ENCODE results near the gene LY6G5B.
A peak's percentile ranks its signal among the peaks of the same experiment; 100 is the strongest.

LY6G5B gene

DNA sequence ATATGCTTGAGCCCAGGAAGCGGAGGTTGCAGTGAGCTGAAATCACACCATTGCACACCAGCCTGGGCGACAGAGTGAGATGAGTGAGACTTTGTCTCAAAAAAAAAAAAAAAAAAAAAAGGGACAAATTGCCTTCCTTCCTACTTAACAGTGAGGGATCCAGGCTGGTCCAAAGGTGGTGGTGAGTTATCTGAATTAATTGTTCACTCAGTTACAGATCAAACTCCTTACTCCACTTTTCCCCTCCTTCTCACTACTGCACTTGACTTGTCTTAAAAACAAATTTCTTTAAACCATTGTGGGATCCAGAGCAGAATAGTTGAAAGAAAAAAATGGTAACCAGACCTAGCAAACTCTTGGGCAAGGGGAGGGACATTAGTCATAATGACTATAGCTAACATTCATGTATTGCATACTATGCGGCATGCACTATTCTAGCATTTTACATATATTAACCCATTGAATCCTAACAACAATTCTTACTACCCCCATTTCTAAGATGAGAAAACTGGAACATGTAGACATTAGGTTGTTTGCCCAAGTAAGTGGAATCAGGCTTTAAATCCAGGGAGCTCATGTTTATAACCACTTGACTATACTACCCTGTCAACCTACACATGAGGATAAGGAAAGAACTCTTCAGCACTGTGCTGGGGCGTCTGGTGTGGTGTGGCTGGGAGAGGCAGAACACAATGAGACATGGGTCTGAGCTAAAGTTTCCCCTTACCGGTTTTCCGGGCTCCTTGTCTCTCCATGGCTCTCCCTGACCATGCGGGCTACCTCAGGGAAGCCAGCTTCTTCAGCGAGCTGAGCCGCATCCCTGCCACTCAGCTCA is 6.4 kb upstream of the LY6G5B start:
- DNase-seq (ENCODE audit: low spot score): no peak

DNA sequence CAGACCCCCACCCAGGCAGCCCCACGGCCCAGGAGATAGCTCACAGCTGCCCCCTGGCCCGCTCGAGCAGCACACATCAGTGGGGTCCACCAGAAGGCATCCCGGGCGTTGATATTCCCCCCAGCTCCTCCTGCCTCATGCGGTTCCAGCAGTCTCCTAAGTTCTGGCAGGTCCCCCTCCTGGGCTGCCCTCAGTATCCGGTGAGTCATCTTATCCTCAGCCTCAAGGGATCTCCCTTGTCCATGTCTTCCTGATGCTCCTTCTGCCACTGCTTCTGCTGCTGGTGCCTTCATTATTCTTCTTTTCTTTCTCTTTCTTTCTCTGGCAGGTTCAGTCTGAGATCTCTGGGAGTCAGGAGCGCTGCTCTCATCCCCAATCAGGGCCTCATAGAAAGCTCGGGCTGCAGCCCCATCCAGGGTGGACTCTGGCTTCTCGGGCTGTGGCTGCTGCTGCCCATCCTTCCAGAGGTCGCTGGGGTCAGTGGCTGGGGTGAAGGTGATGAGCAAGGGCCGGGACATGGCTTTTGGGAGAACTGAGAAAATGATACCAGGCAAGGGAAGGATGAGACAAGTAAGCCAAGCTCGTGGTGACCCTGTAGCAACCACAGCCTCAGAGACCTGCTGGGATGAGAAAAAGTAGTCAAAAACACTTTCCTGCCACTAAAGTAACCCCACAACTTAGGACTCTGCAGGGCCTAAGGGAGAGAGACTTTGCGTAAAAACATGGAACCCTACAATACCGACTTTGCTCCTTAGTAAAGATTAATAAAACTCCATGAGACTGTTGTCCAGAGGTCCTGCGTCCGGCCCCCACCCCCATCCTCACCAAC is 5.6 kb upstream of the LY6G5B start:
- no peak for DNase-seq (ENCODE audit: low spot score)

DNA sequence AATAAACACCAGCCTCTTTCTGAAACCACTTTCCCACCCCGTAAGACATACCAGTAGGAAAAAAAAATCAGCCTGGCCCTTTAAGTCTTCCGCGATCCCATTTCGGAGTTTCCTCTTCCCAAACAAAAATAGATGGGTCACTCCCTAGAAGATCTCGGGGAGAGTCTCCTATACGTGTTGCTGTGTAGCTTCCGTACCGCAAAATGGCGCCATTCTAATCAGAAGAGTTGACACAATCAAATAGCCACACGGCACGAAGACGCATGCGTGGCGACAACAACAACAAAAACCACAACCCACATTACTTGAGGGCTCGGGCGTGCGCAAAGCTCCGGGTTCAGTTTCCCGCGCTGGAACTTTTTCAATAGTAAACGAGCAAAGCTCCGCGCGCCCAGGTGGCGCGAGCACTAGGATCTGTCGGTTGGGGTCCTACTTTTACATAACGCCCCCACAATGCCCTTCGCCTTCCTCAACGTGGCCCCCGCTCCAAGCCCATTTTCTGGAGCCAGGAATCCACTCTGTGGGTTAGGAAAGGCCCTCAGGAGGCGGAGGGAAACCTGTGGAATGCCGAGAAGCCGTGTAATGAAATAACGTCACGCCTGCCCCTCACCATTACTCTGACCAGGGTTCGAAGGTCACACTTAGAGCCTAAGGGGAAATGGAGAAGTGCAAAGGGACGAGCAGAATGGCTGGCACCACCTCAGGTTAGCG is 4.8 kb upstream of the LY6G5B start, which contains the start of gene GPANK1:
TSS of gene GPANK1 (minus strand) at position 208 of the 711 bp plus-strand sequence. CDS start 519 bp downstream, outside the sequence.
- DNase-seq (ENCODE audit: low spot score): peak; percentile 91

DNA sequence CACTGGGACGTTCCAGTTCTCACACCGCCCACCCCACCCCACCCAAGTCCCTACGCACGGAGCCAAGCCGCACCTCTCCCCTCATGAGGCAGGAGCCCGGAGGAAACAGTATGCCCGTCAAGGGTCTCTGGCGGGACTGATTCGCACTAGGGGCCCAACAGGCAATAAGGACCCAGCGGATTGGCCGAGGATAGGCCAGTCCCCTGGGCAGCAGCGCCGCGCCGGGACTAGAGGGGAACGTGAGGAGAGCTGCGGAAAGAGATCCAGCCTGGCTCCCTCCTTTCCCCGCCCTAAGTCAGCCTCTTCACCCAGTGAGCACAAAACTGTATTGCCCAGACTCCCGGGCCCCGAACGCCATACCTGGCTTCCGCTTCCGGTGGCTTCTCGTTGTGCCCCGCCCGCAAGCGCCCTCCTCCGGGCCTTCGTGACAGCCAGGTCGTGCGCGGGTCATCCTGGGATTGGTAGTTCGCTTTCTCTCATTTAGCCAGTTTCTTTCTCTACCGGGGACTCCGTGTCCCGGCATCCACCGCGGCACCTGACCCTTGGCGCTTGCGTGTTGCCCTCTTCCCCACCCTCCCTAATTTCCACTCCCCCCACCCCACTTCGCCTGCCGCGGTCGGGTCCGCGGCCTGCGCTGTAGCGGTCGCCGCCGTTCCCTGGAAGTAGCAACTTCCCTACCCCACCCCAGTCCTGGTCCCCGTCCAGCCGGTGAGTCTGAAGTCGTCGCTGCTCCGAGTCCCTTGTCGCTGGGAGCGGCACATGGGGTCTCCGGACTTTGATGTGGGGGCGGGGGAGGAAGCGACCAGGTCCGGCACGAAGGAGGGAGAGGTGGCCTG is 4.1 kb upstream of the LY6G5B start, which contains the start of gene CSNK2B:
TSS of gene CSNK2B (plus strand) at position 580 of the 836 bp plus-strand sequence. CDS start 752 bp downstream, outside the sequence.
- DNase-seq (ENCODE audit: low spot score): peak; percentile 97

DNA sequence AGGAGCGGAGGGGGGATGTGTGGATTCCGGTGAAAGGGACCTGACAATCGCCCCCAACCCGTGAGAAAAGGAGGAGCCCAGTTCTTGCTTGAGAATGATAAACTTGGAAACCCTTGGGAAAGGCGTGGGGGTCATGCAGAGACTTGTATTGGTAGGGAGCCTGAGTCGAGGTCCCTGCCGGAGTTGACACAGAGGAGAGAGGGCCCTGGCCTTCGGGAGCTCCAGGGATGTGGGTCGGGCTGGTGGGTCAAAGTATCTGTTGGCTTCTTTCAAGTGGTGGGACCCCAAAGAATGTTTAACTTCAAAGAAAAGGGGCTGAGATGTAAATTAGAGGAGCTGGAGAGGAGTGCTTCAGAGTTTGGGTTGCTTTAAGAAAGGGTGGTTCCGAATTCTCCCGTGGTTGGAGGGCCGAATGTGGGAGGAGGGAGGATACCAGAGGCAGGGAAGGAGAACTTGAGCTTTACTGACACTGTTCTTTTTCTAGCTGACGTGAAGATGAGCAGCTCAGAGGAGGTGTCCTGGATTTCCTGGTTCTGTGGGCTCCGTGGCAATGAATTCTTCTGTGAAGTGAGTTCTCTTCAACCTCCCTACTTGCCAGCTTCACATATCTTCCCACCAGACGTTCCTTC is 3.3 kb upstream of the LY6G5B start:
- DNase-seq (ENCODE audit: low spot score): no peak

DNA sequence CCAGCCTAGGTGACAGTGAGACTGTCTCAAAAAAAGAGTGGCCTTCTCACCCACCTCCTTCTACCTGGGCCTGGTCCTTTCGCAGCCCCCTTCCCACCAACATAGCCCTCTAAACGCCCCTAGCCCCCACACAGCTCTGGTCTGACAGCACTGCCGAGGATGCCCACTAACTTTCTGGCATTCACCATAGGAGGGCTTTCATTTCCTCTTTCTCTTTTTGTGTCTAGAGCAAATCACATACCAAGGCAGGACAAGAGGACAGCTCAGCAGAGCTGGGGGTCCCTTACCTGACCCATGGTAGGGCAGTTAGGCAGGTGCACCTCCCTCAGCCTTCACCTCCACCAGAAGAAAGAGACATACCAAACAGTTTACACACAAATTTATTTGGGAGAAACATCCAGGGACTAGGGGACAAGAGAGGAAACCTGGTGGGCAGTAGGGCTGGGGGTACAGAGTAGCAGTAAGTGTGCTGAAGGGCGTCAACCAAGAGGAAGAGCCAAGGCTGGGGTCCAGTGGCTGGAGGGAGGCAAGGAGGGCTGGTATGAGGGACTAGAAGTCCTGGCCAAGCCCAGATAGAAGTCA is 6.6 kb downstream of the LY6G5B start:
- no peak for DNase-seq (ENCODE audit: low spot score)

DNA sequence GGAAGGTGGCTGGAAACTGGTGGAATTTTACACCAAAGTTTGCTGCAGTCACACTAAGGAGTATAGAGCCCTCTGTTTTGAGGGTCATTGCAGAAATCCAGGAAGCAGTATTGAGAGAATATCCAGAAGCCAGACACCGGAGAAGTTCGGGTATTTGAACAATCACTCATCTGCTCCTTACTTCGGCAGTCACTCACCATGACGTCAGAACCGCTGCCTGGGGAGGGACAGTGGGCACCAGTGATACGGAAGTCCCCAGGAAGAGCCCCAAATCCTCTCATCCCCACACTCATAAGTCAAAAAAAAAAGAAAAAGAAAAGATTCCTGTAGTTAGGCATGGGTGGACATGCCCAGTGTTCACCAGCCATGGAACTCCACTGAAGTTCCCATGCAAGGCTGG is 7.1 kb downstream of the LY6G5B start:
- no peak for DNase-seq (ENCODE audit: low spot score)

DNA sequence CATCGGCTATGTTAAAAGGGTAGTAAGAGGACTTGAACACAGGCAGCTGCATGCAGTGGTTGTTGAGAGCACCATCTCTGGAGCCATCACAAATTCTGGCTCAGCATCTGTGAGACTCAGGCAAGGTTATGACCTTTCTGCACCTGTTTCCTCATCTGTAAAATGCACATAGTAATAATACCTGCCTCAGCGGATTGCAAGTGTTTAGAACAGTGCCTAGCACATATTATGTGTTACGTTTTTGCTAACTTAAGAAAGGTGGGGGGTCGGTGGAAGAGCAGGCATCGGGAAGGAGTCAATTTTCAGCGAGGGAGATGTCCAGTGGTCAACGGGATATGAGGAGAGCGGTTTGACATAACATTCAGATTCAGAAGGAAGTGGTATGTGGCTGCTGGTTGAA is 8.2 kb downstream of the LY6G5B start:
- no peak for DNase-seq (ENCODE audit: low spot score)

DNA sequence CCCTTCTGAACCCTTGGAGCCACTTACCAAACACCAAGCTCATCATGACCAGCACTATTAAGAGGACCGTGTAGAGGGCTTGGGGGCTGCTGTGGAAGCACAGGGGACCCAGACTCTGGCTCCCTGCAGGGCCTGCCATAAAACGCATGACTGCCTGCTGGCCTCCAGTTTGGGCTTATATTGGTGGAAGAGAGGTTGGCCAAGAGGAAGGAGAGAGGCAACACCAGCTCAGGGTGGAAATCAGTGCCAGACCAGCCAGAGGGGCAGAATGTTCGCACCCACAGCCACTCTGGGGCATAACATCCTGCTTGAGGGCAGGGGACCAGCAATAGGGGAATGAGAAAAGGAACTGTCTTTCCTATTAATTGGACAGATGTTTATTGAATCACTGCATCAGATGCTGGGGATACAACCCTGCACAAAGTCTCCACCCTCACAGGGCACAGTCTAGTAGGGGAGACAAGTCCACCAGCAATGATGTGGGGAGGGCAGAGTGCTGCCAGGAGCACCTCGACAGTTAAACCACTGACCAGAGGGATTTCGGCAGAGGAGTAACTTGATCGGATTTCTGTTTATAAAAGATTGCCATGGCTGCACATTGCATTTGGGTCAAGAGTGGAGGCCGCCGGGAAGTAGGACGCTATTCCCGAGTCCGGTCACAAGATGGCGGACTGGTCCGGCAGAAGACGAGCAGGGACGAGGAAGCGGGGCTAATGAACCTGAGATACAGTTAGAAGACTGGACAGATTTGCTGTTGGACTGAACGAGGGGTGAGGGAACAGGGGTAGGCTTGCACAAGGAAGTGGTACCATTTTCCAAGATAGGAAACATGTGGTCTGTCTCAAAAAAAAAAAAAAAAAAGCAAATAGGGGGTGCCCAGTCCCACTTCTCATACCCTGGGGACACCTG is 10.7 kb downstream of the LY6G5B start, which contains the start of gene LY6G5C:
TSS of gene LY6G5C (minus strand) at position 842 of the 909 bp plus-strand sequence. CDS start at position 148, 694 bp downstream.
- DNase-seq (ENCODE audit: low spot score): peak; percentile 78

DNA sequence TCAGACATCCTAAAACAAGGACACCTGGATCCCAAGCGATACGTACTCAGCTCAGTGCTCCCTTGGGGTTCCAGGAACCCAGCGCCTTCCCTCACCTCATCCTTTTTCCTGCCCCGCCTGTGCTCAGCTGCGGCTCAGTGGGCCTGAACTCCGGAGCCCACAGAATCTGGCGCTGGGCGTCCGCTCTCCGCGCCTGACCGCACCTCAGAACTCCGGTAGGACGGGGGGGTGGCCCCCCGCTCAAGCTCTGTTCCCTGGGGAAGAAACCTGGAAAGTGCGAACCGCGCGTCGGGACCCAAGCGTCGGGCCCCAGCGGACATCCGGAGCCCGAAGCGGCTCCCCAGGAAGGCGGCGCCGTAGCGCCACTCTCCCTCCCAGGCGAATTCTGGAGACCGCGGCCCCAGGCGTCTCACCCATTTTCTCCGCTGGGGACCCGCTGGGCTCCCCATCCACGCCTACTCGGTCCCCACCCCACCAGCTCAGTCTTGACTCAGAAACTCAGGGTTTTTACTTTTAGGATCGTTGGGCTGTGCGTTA is 11.4 kb downstream of the LY6G5B start:
- peak; percentile 28 for DNase-seq (ENCODE audit: low spot score)

DNA sequence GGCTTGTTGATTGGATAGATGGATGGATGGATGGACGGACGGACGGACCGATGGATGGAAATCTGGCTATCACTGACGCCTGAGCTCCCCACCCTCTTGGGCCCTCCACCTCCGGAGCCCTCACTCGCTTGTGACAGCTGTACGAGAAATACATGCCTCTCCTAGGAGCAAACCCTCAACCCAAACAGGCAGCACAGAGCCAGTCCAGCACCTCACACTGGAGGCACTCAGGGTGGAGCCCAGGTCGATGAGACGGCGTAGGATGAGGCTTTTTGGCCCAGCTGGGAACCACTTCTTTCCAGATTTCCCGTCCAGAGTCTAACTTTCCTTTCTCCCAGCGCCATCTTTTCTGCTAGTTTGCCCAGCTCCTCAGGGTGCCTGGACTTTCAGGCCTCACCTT is 13.8 kb downstream of the LY6G5B start:
- DNase-seq (ENCODE audit: low spot score): no peak

DNA sequence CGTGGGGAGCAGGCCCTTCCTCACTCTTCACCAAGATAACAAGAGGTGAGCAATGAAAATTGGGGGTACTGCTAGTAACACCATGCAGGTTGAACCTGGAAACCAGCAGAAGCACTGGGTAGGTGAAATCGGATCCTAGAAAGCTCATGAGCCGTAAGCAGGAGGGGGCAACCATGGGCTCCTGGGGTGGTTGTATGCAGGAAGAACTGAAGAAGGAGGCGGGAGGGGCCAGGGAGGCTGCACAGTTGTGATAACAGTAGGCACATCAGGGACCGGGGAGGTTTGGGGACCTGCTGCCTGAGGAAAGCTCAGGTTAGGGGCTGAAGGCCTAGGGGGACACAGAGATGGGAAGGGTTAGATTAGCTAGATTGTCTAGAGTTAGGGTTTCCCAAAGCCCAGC is 16.7 kb downstream of the LY6G5B start:
- DNase-seq (ENCODE audit: low spot score): no peak

DNA sequence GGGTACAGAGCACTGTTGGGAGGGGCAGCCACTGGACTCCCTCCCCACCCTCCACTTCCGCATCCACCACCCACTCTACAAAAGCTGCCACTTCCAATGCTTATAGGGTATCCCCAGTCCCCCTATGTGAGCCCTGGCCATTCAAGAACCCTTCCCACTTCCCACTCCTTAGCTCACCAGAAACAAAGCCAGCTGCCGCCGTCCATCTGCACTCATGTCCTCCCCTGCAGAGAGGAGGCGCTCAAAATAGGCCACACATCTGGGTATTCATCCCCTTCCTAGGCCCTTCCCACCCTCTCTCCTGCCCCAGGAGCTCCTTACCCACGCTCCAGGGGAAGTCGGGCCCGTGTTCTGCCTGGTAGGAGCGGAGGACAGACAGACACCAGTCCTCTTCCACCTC is 17.5 kb downstream of the LY6G5B start:
- no peak for DNase-seq (ENCODE audit: low spot score)

DNA sequence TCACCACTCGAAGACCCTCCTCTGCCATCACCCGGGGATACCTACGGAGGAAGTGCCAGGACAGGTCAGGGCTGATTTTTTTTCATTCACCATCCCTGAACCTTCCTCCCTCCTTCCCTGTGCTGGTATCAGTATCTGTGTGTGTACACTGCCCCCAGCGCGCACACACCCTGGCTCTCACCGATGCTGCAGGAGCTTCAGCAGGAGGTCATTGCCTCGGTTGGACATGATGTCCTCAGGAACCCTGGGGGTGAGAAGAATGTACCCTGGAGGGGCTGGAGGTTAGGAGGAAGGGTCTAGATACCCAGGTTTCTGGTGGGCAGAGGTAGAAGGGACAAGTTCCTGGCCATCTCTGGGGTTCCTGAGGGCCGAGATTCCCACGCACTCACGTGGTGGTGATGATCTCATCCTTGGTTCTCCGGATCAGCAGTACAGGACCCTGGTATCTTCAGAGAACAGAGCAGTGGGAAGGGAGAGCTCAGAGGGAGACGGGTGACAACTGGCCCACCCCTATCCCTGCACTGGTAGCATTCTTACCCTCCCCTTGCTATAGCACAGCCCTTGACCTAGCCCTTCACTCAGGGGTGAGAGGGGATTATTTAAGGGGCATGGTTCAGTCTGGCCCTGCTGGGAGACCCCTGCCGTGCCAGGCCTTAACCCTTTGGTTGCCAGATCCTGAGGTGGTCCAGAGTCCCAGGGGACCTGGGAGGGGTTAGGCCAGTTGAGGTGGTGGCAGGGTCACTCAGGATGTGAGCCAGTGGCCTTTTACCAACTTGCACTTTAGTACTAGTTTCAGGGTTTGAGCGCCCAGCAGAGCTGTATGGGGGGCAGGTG is 18.3 kb downstream of the LY6G5B start:
- no peak for DNase-seq (ENCODE audit: low spot score)

DNA sequence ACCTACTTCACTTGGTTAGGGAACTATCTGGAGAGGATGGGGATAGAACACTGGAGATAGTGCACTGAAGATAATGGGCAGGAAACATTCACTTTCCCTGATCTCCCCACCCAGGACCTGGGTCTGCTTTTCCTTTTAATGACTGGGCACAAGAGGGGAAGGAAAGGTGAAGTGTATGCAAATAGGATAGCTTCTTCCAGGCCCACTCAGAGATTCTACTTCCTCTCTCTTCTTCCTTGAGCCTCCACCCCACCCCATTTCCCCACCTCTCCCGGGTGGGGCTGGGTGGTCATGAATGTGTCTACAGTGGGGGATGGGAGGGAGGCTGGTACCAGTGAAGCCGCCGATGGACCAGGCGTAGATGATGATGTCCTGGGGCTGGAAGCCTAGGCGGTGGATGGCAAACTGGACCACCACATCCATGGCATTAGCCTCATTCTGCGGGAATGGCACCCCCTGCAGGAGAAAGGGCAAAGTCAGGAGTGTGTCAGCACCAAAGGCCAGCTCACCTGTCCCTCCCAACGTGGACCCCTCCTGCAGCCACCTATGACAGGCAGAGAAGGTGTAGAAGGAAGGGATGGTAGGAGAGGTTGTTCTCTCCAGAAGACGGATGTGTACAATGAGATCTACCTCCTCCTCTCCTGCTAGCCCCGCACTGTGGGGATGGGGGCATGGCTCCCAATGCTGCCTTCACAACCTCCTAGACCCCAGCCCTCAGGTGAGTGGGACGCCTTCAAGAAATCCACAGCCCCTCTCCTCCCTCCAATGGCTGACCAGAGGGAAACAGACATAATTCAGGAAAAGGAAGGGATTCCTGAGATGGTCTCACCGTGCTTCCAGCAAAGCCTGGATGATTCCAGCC is 19.7 kb downstream of the LY6G5B start:
- no peak for DNase-seq (ENCODE audit: low spot score)

DNA sequence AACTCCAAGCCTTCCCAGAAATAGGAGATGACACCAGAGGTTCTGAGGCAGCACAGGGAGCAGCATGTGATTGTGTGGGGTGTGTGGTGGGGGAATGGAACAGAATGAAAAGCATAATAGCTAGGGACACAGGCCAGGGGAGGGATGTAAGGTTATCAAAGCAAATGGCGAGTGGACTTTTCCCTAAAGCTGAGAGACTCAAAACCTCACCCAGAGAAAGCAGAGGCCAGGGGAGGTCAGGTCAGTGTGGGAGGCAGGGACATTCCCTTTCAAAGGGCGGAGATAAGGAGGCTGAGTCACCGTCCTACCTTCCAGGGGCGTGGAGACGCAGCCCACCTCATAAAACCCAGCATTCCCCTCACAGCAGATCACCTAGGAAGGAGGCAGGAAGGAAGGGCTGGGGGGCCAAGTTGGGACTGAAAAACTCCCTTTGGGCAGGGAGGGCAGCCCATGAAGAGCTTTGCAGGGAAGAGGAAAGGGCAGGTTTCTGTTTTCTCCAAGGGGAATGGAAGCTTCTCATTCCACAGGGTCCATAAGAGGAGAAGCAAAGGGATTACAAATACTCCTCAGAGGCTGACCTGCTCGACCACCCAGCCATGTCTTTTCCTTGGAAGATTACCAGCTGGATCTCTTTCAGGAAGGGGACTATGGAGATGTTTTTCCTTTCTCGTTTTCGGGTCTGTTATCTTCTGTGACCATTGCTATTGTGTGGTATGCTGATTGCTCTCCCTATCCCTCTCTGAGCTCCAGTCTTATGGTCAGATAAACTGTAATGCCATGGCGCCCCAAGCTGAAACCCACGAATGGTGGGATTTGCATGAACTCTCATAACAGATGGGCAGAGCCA is 20.7 kb downstream of the LY6G5B start:
- no peak for DNase-seq (ENCODE audit: low spot score)

Measured in CD4-positive, alpha-beta T cell treated with Interleukin-15 for 4 hours (primary cell).